ENCODE data around the gene MRPL58.
"Not testable (repeated sequence)": the region's sequence is repeated elsewhere in the genome, so short reads cannot be mapped to it uniquely, and the experiment has no call there.

MRPL58 gene

GRCh38 chr17:74972107-74972972 lies 40.1 kb upstream of the MRPL58 start, which contains the start of gene HID1:
Gene HID1 (minus strand): TSS chr17:74972759. CDS start chr17:74972656, 103 bp downstream.
- no peaks in the 10 kb centered on the region for H3K36me3 ChIP-seq (ENCODE audit: control insufficient read depth in 2 of 2, insufficient read depth in 2 of 2, low read length in 2 of 2)
- peak within 1 kb of the TSS in 1 of 2 donors; percentile 83 for H3K9ac ChIP-seq (ENCODE audit: low read depth in 1 of 2, low read length in 2 of 2)
- H3K9me3 ChIP-seq (ENCODE audit: control insufficient read depth in 2 of 2, low read length in 2 of 2): no peaks in the 10 kb centered on the region
- H3K4me3 ChIP-seq (ENCODE audit: low read length in 2 of 2): peak within 1 kb of the TSS; percentile 66 to 72
- H3K27me3 ChIP-seq (ENCODE audit: control insufficient read depth in 2 of 2, insufficient read depth in 2 of 2, low read length in 2 of 2): peaks cover 3 to 6% of the 10 kb centered on the region in 2 donors
- peaks cover 9 to 19% of the 10 kb centered on the region in 2 donors for H3K4me1 ChIP-seq (ENCODE audit: control insufficient read depth in 2 of 2, insufficient read depth in 2 of 2, low read length in 2 of 2)
- H3K27ac ChIP-seq (ENCODE audit: low read depth in 2 of 2, low read length in 2 of 2): peak within 1 kb of the TSS; percentile 74 to 84

- H3K27ac ChIP-seq (ENCODE audit: low read depth in 2 of 2, low read length in 2 of 2): no peak overlapping the region
- H3K4me3 ChIP-seq (ENCODE audit: low read length in 2 of 2): peak overlapping the region; percentile 62 to 72
- H3K9ac ChIP-seq (ENCODE audit: low read depth in 1 of 2, low read length in 2 of 2): peak overlapping the region in 1 of 2 donors; percentile 61
- H3K27me3 ChIP-seq (ENCODE audit: control insufficient read depth in 2 of 2, insufficient read depth in 2 of 2, low read length in 2 of 2): peaks cover 3 to 6% of the 10 kb centered on the region in 2 donors
- no peaks in the 10 kb centered on the region for H3K36me3 ChIP-seq (ENCODE audit: control insufficient read depth in 2 of 2, insufficient read depth in 2 of 2, low read length in 2 of 2)
- H3K9me3 ChIP-seq (ENCODE audit: control insufficient read depth in 2 of 2, low read length in 2 of 2): no peaks in the 10 kb centered on the region
- H3K4me1 ChIP-seq (ENCODE audit: control insufficient read depth in 2 of 2, insufficient read depth in 2 of 2, low read length in 2 of 2): peaks cover 9 to 19% of the 10 kb centered on the region in 2 donors
Observed at GRCh38 chr17:74972973-74973328, 39.5 kb upstream of the MRPL58 start.

GRCh38 chr17:74975943-74976342 lies 36.5 kb upstream of the MRPL58 start:
- peaks cover 3 to 6% of the 10 kb centered on the region in 2 donors for H3K27me3 ChIP-seq (ENCODE audit: control insufficient read depth in 2 of 2, insufficient read depth in 2 of 2, low read length in 2 of 2)
- H3K4me3 ChIP-seq (ENCODE audit: low read length in 2 of 2): no peak overlapping the region
- H3K36me3 ChIP-seq (ENCODE audit: control insufficient read depth in 2 of 2, insufficient read depth in 2 of 2, low read length in 2 of 2): no peaks in the 10 kb centered on the region
- peaks cover 4 to 5% of the 10 kb centered on the region in 2 donors for H3K4me1 ChIP-seq (ENCODE audit: control insufficient read depth in 2 of 2, insufficient read depth in 2 of 2, low read length in 2 of 2)
- H3K9ac ChIP-seq (ENCODE audit: low read depth in 1 of 2, low read length in 2 of 2): no peak overlapping the region
- H3K27ac ChIP-seq (ENCODE audit: low read depth in 2 of 2, low read length in 2 of 2): no peak overlapping the region
- no peaks in the 10 kb centered on the region for H3K9me3 ChIP-seq (ENCODE audit: control insufficient read depth in 2 of 2, low read length in 2 of 2)

- H3K9ac ChIP-seq (ENCODE audit: low read depth in 1 of 2, low read length in 2 of 2): no peak overlapping the region
Observed at GRCh38 chr17:74977802-74978201, 34.7 kb upstream of the MRPL58 start.

GRCh38 chr17:74978240-74978639 lies 34.2 kb upstream of the MRPL58 start:
- no peak overlapping the region for H3K27ac ChIP-seq (ENCODE audit: low read depth in 2 of 2, low read length in 2 of 2)
- no peak overlapping the region for H3K9ac ChIP-seq (ENCODE audit: low read depth in 1 of 2, low read length in 2 of 2)
- H3K27me3 ChIP-seq (ENCODE audit: control insufficient read depth in 2 of 2, insufficient read depth in 2 of 2, low read length in 2 of 2): peaks cover 0 to 3% of the 10 kb centered on the region in 2 donors
- H3K4me3 ChIP-seq (ENCODE audit: low read length in 2 of 2): no peak overlapping the region
- no peaks in the 10 kb centered on the region for H3K9me3 ChIP-seq (ENCODE audit: control insufficient read depth in 2 of 2, low read length in 2 of 2)
- peaks cover 9 to 14% of the 10 kb centered on the region in 2 donors for H3K4me1 ChIP-seq (ENCODE audit: control insufficient read depth in 2 of 2, insufficient read depth in 2 of 2, low read length in 2 of 2)
- no peaks in the 10 kb centered on the region for H3K36me3 ChIP-seq (ENCODE audit: control insufficient read depth in 2 of 2, insufficient read depth in 2 of 2, low read length in 2 of 2)

More at GRCh38 chr17:74977802-74978201, 34.7 kb upstream of the MRPL58 start:
- H3K36me3 ChIP-seq (ENCODE audit: control insufficient read depth in 2 of 2, insufficient read depth in 2 of 2, low read length in 2 of 2): no peaks in the 10 kb centered on the region
- H3K27me3 ChIP-seq (ENCODE audit: control insufficient read depth in 2 of 2, insufficient read depth in 2 of 2, low read length in 2 of 2): peaks cover 3 to 6% of the 10 kb centered on the region in 2 donors
- H3K4me3 ChIP-seq (ENCODE audit: low read length in 2 of 2): no peak overlapping the region
- H3K9me3 ChIP-seq (ENCODE audit: control insufficient read depth in 2 of 2, low read length in 2 of 2): no peaks in the 10 kb centered on the region
- no peak overlapping the region for H3K27ac ChIP-seq (ENCODE audit: low read depth in 2 of 2, low read length in 2 of 2)
- peaks cover 9 to 16% of the 10 kb centered on the region in 2 donors for H3K4me1 ChIP-seq (ENCODE audit: control insufficient read depth in 2 of 2, insufficient read depth in 2 of 2, low read length in 2 of 2)

- H3K4me3 ChIP-seq (ENCODE audit: low read length in 2 of 2): no peak overlapping the region
- no peaks in the 10 kb centered on the region for H3K9me3 ChIP-seq (ENCODE audit: control insufficient read depth in 2 of 2, low read length in 2 of 2)
- peaks cover 0 to under 1% of the 10 kb centered on the region in 2 donors for H3K27me3 ChIP-seq (ENCODE audit: control insufficient read depth in 2 of 2, insufficient read depth in 2 of 2, low read length in 2 of 2)
- peaks cover 9 to 14% of the 10 kb centered on the region in 2 donors for H3K4me1 ChIP-seq (ENCODE audit: control insufficient read depth in 2 of 2, insufficient read depth in 2 of 2, low read length in 2 of 2)
- no peak overlapping the region for H3K27ac ChIP-seq (ENCODE audit: low read depth in 2 of 2, low read length in 2 of 2)
- no peaks in the 10 kb centered on the region for H3K36me3 ChIP-seq (ENCODE audit: control insufficient read depth in 2 of 2, insufficient read depth in 2 of 2, low read length in 2 of 2)
- H3K9ac ChIP-seq (ENCODE audit: low read depth in 1 of 2, low read length in 2 of 2): no peak overlapping the region
Observed at GRCh38 chr17:74979408-74980146, 32.9 kb upstream of the MRPL58 start.

GRCh38 chr17:74981318-74981978 lies 31.0 kb upstream of the MRPL58 start:
- Histone ChIP-seq H3K27ac (ENCODE audit: low read depth in 2 of 2, low read length in 2 of 2) (peak overlapping the region; percentile 75 to 79), H3K27me3 (ENCODE audit: control insufficient read depth in 2 of 2, insufficient read depth in 2 of 2, low read length in 2 of 2) (no peaks in the 10 kb centered on the region), H3K4me3 (ENCODE audit: low read length in 2 of 2) (peak overlapping the region; percentile 78 to 82), H3K9ac (ENCODE audit: low read depth in 1 of 2, low read length in 2 of 2) (peak overlapping the region; percentile 74 to 77), H3K36me3 (ENCODE audit: control insufficient read depth in 2 of 2, insufficient read depth in 2 of 2, low read length in 2 of 2) (no peaks in the 10 kb centered on the region), H3K4me1 (ENCODE audit: control insufficient read depth in 2 of 2, insufficient read depth in 2 of 2, low read length in 2 of 2) (peaks cover 9 to 14% of the 10 kb centered on the region in 2 donors), H3K9me3 (ENCODE audit: control insufficient read depth in 2 of 2, low read length in 2 of 2) (no peaks in the 10 kb centered on the region)

- H3K27me3 ChIP-seq (ENCODE audit: control insufficient read depth in 2 of 2, insufficient read depth in 2 of 2, low read length in 2 of 2): no peaks in the 10 kb centered on the region
- H3K36me3 ChIP-seq (ENCODE audit: control insufficient read depth in 2 of 2, insufficient read depth in 2 of 2, low read length in 2 of 2): no peaks in the 10 kb centered on the region
- H3K27ac ChIP-seq (ENCODE audit: low read depth in 2 of 2, low read length in 2 of 2): peak overlapping the region; percentile 75 to 79
- peaks cover 9 to 17% of the 10 kb centered on the region in 2 donors for H3K4me1 ChIP-seq (ENCODE audit: control insufficient read depth in 2 of 2, insufficient read depth in 2 of 2, low read length in 2 of 2)
- H3K9ac ChIP-seq (ENCODE audit: low read depth in 1 of 2, low read length in 2 of 2): peak overlapping the region; percentile 74 to 77
- H3K4me3 ChIP-seq (ENCODE audit: low read length in 2 of 2): peak overlapping the region; percentile 78 to 82
- H3K9me3 ChIP-seq (ENCODE audit: control insufficient read depth in 2 of 2, low read length in 2 of 2): no peaks in the 10 kb centered on the region
Observed at GRCh38 chr17:74981979-74982662, 30.3 kb upstream of the MRPL58 start.

- H3K36me3 ChIP-seq (ENCODE audit: control insufficient read depth in 2 of 2, insufficient read depth in 2 of 2, low read length in 2 of 2); H3K9me3 ChIP-seq (ENCODE audit: control insufficient read depth in 2 of 2, low read length in 2 of 2); H3K27me3 ChIP-seq (ENCODE audit: control insufficient read depth in 2 of 2, insufficient read depth in 2 of 2, low read length in 2 of 2): not testable (repeated sequence)
- H3K4me1 ChIP-seq (ENCODE audit: control insufficient read depth in 2 of 2, insufficient read depth in 2 of 2, low read length in 2 of 2): peaks cover 9 to 18% of the 10 kb centered on the region in 2 donors
- peak overlapping the region; percentile 78 to 82 for H3K4me3 ChIP-seq (ENCODE audit: low read length in 2 of 2)
- peak overlapping the region; percentile 75 to 79 for H3K27ac ChIP-seq (ENCODE audit: low read depth in 2 of 2, low read length in 2 of 2)
- peak overlapping the region; percentile 74 to 77 for H3K9ac ChIP-seq (ENCODE audit: low read depth in 1 of 2, low read length in 2 of 2)
Observed at GRCh38 chr17:74982663-74983313, 29.7 kb upstream of the MRPL58 start.
